OCI-LY3 (cell line): ENCODE measurements around the gene CAMKMT.

ENCODE experiments used
- EZH2phosphoT487 ChIP-seq: fragments of 200-600 bp; shearing (Covaris generic); IDR thresholded peaks from 2 replicates; pipeline ENCODE4 v1.6.1; 2018; ENCODE audit warnings: antibody characterized with exemption, mixed run types, low read depth
- TF ChIP-seq, protein P1 (sequence below): fragments of 200-600, 300-600 bp; sonication (generic); IDR thresholded peaks from 2 replicates; pipeline ENCODE4 v1.5.1; 2014; ENCODE audit warnings: antibody characterized with exemption, low read length, low read depth

DNA sequence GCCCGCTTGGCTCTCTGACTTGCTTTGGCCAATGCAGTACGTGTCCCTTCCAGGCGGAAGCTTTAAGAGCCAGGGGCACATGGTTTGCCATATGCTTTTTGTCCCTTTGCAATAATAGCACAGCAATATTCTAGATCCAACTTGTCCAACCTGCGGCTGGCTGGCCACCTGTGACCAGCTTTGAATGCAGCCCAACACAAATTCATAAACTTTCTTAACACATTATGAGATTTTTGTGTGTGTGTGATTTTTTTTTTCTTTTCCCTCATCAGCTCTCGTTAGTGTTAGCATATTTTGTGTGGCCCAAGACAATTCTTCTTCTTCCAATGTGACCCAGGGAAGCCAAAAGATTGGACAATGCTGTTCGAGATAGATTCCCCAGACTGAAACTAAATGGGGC, 460.4 kb downstream of the CAMKMT start:
- TF ChIP-seq, protein P1, sequence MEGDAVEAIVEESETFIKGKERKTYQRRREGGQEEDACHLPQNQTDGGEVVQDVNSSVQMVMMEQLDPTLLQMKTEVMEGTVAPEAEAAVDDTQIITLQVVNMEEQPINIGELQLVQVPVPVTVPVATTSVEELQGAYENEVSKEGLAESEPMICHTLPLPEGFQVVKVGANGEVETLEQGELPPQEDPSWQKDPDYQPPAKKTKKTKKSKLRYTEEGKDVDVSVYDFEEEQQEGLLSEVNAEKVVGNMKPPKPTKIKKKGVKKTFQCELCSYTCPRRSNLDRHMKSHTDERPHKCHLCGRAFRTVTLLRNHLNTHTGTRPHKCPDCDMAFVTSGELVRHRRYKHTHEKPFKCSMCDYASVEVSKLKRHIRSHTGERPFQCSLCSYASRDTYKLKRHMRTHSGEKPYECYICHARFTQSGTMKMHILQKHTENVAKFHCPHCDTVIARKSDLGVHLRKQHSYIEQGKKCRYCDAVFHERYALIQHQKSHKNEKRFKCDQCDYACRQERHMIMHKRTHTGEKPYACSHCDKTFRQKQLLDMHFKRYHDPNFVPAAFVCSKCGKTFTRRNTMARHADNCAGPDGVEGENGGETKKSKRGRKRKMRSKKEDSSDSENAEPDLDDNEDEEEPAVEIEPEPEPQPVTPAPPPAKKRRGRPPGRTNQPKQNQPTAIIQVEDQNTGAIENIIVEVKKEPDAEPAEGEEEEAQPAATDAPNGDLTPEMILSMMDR, result no peak
- no peak for TF ChIP-seq EZH2phosphoT487
